K562 (cell line): Measurements from ENCODE around the gene SDHAF3. TPM values are rescaled to one million over a fixed set of nuclear protein-coding genes. Genes with fewer than 3 reads are reported as not detected.

Experiments
- CTCFL ChIP-seq: IDR thresholded peaks from 2 replicates; pipeline ENCODE4 v1.6.1; 2011; ENCODE audit warnings: borderline replicate concordance, low read depth, mild to moderate bottlenecking, moderate library complexity, low read length; ENCODE audit not compliant: insufficient read depth, poor library complexity, severe bottlenecking
- GATA2 ChIP-seq: sonication (generic); formaldehyde crosslinking; IDR thresholded peaks from 2 replicates; pipeline ENCODE4 v1.4.0; 2020; ENCODE audit warnings: mild to moderate bottlenecking, missing genetic modification reagents
- HDAC6 ChIP-seq: IDR thresholded peaks from 2 replicates; pipeline ENCODE4 v1.6.1; 2012; ENCODE audit warnings: low read depth, mild to moderate bottlenecking, control low read depth, inconsistent platforms, low read length, moderate library complexity
- IRF2 ChIP-seq: sonication (generic); formaldehyde crosslinking; IDR thresholded peaks from 2 replicates; pipeline ENCODE4 v1.8.1; 2022; ENCODE audit warnings: mild to moderate bottlenecking, missing genetic modification reagents
- KLF1 ChIP-seq: fragments of 450-650 bp; IDR thresholded peaks from 2 replicates; pipeline ENCODE4 v1.6.1; 2016; ENCODE audit warnings: missing genetic modification characterization, missing compliant biosample characterization
- MCM7 ChIP-seq, 2 experiments: fragments of 450-650 bp; IDR thresholded peaks; 2 replicates each; pipeline ENCODE4 v1.6.1; 2016 to 2018
- NCOA1 ChIP-seq: fragments of 450-650 bp; IDR thresholded peaks from 2 replicates; pipeline ENCODE4 v1.6.1; 2016; ENCODE audit warnings: low read depth
- NELFE ChIP-seq: IDR thresholded peaks from 2 replicates; pipeline ENCODE4 v1.6.1; 2011; ENCODE audit warnings: mild to moderate bottlenecking; ENCODE audit not compliant: insufficient read depth, insufficient read length
- RNF219 ChIP-seq: fragments of 250-450 bp; sonication (Bioruptor Pico); IDR thresholded peaks from 2 replicates; pipeline ENCODE4 v1.5.0; 2022; ENCODE audit warnings: mild to moderate bottlenecking
- RUNX1 ChIP-seq: sonication (generic); IDR thresholded peaks from 2 replicates; pipeline ENCODE4 v1.6.1; 2016; ENCODE audit warnings: antibody characterized with exemption, low read depth
- TOE1 ChIP-seq, 2 experiments: fragments of 450-650 bp in 1 of 2; sonication (generic) in 1 of 2; formaldehyde crosslinking in 1 of 2; IDR thresholded peaks; 2 replicates each; pipeline versions ENCODE4 v1.7.1 to v1.8.0; 2016 to 2022; ENCODE audit warnings: borderline replicate concordance in 2 of 2, mild to moderate bottlenecking in 2 of 2, antibody characterized with exemption in 1 of 2, inconsistent platforms in 1 of 2, low read depth in 1 of 2, missing genetic modification reagents in 1 of 2, moderate library complexity in 1 of 2
- ZBTB11 ChIP-seq, 3 experiments: fragments of 200-800 bp in 1 of 3; fragments of 250-450 bp in 1 of 3; fragments of 450-650 bp in 1 of 3; sonication (Bioruptor Pico) in 1 of 3; sonication (Bioruptor generic) in 1 of 3; formaldehyde crosslinking in 1 of 3; IDR thresholded peaks; 2 replicates each; pipeline versions ENCODE4 v1.6.1 to v1.8.0; 2016 to 2022; ENCODE audit warnings: mild to moderate bottlenecking in 2 of 3, missing genetic modification characterization in 2 of 3, missing compliant biosample characterization in 1 of 3, moderate library complexity in 1 of 3
- ZNF197 ChIP-seq: fragments of 200-800 bp; sonication (Bioruptor generic); IDR thresholded peaks from 2 replicates; pipeline ENCODE4 v1.6.1; 2016; ENCODE audit warnings: low read depth, missing genetic modification characterization, missing compliant biosample characterization
- ZNF3 ChIP-seq: fragments of 250-450 bp; sonication (Bioruptor Pico); IDR thresholded peaks from 2 replicates; pipeline ENCODE4 v1.5.0; 2021; ENCODE audit warnings: mild to moderate bottlenecking, moderate library complexity
- ZNF444 ChIP-seq: fragments of 250-450 bp; sonication (Bioruptor Pico); IDR thresholded peaks from 2 replicates; pipeline ENCODE4 v1.4.0; 2020; ENCODE audit warnings: mild to moderate bottlenecking, moderate library complexity
- ZNF511 ChIP-seq: sonication (generic); formaldehyde crosslinking; IDR thresholded peaks from 2 replicates; pipeline ENCODE4 v1.8.0; 2022; ENCODE audit warnings: mild to moderate bottlenecking, missing genetic modification reagents
- ZNF696 ChIP-seq: fragments of 250-450 bp; sonication (Bioruptor Pico); conservative IDR thresholded peaks from 2 replicates; pipeline ENCODE4 v1.4.0; 2020; ENCODE audit warnings: mild to moderate bottlenecking, moderate library complexity
- ZNF766 ChIP-seq: fragments of 200-800 bp; sonication (Bioruptor generic); conservative IDR thresholded peaks from 2 replicates; pipeline ENCODE4 v1.6.1; 2016; ENCODE audit warnings: missing genetic modification characterization, missing compliant biosample characterization
- polyA plus RNA-seq, 8 experiments: library from polyadenylated mRNA; depleted of rRNA in 4 of 8; stranded (reverse) in 5 of 8; unstranded in 3 of 8; fragments of >200 nt; fragmentation: Nextera tagmentation in 2 of 8; fragmentation: Illumina TruSeq in 1 of 8; extraction: Ambion mirVana in 2 of 8; extraction: Trizol in 1 of 8; gene quantifications; 2 replicates each; pipeline versions ENCODE4 v1.2.1 to v1.2.3, GENCODE V29; 2011 to 2014; ENCODE audit warnings: inconsistent platforms in 1 of 8, missing spikeins in 1 of 8
- total RNA-seq, 7 experiments: library from RNA; depleted of rRNA in 6 of 7; stranded (reverse); fragments of >200 nt in 6 of 7; fragmentation: Illumina TruSeq in 2 of 7; extraction: Trizol in 2 of 7; gene quantifications; 2 replicates each; pipeline versions ENCODE4 v1.2.1 to v1.2.3, GENCODE V29; 2011 to 2021; ENCODE audit warnings: low replicate concordance in 1 of 7

The SDHAF3 gene
- total and polyA plus RNA-seq, 9 of the 15 experiments (the other 6 are each of a cell fraction or from before 2014, with no cell fraction given) = 51.5 to 403 (median 145) TPM

- TF ChIP-seq GATA2 (CRISPR knock-in tag) = no peak
- TF ChIP-seq NELFE = no peak
- no peak for TF ChIP-seq CTCFL
- TF ChIP-seq RUNX1 = no peak
- TF ChIP-seq ZNF696 (CRISPR knock-in tag) = no peak
- no peak for TF ChIP-seq RNF219 (CRISPR knock-in tag)
- no peak for TF ChIP-seq IRF2 (CRISPR knock-in tag)
- peak; percentile 48; the same call in 1 of the 2 replicates for TF ChIP-seq ZNF766 (CRISPR knock-in tag)
- no peak for TF ChIP-seq MCM7 (IDR thresholded peaks at IDR 0.05)
- no peak for TF ChIP-seq ZNF511 (CRISPR knock-in tag)
- peak; percentile 37; the same call in 1 of the 2 replicates for TF ChIP-seq TOE1 (IDR thresholded peaks at IDR 0.05; ENCODE audit: borderline replicate concordance)
- no peak for TF ChIP-seq TOE1 (CRISPR knock-in tag; IDR thresholded peaks at IDR 0.05; ENCODE audit: borderline replicate concordance, low read depth)
- TF ChIP-seq ZNF197 (CRISPR knock-in tag) = 0 out of 2 replicates have a peak, but pooled peaks have one; percentile 50
- TF ChIP-seq NCOA1 = no peak; the same call in 1 of the 2 replicates
- no peak for TF ChIP-seq ZNF444 (CRISPR knock-in tag)
- no peak for TF ChIP-seq KLF1
- TF ChIP-seq ZBTB11 (CRISPR knock-in tag; IDR thresholded peaks at IDR 0.05) = peak in 1 of 3 experiments; percentile 75; a peak in 2 of 6 replicates
- no peak for TF ChIP-seq HDAC6
- TF ChIP-seq ZNF3 (CRISPR knock-in tag) = no peak
Measured at GRCh38 chr7:97126483-97127171, 9.1 kb downstream of the SDHAF3 start (continued).
